ENCODE results near the gene JAKMIP2.

DNA sequence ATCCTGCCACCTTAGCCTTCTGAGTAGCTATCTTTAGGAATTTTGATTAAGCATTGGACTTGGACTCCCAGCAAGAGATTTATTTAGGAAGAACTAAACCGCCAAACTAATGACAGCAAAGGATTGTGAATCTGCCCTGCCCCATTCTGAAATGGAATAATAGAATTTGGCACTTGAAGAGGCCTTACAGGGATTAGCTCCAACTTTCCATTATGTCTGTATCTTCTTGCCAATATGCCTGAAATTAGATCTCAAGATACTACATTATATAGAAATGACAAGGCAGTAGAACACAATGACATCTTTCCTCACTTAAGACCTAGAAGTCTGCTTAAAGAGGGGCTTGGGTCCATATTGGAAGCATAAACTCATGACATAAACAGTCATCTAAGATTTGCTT, 195.7 kb downstream of the JAKMIP2 start:
- TF ChIP-seq JUND (IDR thresholded peaks at IDR 0.05; ENCODE audit: low read depth, low read length) (no peak), ZNF274 (IDR thresholded peaks at IDR 0.05; ENCODE audit: insufficient read depth, insufficient read length) (no peak), CBFB (IDR thresholded peaks at IDR 0.05; ENCODE audit: low read depth) (no peak), IKZF1 (conservative IDR thresholded peaks at IDR 0.05) (no peak), TAF1 (IDR thresholded peaks at IDR 0.05; ENCODE audit: borderline replicate concordance, low read depth, low read length) (no peak), SIX5 (IDR thresholded peaks at IDR 0.05; ENCODE audit: low read depth, low read length, severe bottlenecking) (no peak), GABPA (IDR thresholded peaks at IDR 0.05; ENCODE audit: low read depth) (no peak), POLR2A (IDR thresholded peaks at IDR 0.05; ENCODE audit: low read depth, low read length) (no peak), HDGF (IDR thresholded peaks at IDR 0.05) (no peak), SRF (IDR thresholded peaks at IDR 0.05; ENCODE audit: low read depth in 2 of 2, low read length in 2 of 2) (no peak), EZH2 (IDR thresholded peaks at IDR 0.05; ENCODE audit: borderline replicate concordance, control insufficient read depth, low read depth, low read length) (no peak)
- TF ChIP-seq, protein P1, sequence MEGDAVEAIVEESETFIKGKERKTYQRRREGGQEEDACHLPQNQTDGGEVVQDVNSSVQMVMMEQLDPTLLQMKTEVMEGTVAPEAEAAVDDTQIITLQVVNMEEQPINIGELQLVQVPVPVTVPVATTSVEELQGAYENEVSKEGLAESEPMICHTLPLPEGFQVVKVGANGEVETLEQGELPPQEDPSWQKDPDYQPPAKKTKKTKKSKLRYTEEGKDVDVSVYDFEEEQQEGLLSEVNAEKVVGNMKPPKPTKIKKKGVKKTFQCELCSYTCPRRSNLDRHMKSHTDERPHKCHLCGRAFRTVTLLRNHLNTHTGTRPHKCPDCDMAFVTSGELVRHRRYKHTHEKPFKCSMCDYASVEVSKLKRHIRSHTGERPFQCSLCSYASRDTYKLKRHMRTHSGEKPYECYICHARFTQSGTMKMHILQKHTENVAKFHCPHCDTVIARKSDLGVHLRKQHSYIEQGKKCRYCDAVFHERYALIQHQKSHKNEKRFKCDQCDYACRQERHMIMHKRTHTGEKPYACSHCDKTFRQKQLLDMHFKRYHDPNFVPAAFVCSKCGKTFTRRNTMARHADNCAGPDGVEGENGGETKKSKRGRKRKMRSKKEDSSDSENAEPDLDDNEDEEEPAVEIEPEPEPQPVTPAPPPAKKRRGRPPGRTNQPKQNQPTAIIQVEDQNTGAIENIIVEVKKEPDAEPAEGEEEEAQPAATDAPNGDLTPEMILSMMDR (IDR thresholded peaks at IDR 0.05 in 2 of 3, conservative IDR thresholded peaks at IDR 0.05 in 1 of 3; ENCODE audit: control insufficient read depth in 2 of 3, extremely low read depth in 1 of 3, insufficient read depth in 1 of 3, low read depth in 3 of 3, low read length in 3 of 3), result no peak
- TF ChIP-seq, protein P2, sequence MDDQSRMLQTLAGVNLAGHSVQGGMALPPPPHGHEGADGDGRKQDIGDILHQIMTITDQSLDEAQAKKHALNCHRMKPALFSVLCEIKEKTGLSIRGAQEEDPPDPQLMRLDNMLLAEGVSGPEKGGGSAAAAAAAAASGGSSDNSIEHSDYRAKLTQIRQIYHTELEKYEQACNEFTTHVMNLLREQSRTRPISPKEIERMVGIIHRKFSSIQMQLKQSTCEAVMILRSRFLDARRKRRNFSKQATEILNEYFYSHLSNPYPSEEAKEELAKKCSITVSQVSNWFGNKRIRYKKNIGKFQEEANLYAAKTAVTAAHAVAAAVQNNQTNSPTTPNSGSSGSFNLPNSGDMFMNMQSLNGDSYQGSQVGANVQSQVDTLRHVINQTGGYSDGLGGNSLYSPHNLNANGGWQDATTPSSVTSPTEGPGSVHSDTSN (IDR thresholded peaks at IDR 0.05; ENCODE audit: insufficient replicate concordance, low read depth, low read length), result no peak

Measured in GM12878 (cell line).